K562 (cell line): ENCODE data around the gene PCK1. TPM values are rescaled to one million over a fixed set of nuclear protein-coding genes. Genes with fewer than 3 reads are reported as not detected.

Source experiments
- ATAC-seq: fragments of 200-7000 bp; cut with Tn5 transposase; 3 replicates; pipeline ENCODE4 v1.9.1; 2020; ENCODE audit warnings: moderate library complexity
- BruUV-seq: library from RNA; stranded (reverse); fragments of 400-500 nt; replicated peaks from 2 replicates; lab custom pipeline; 2021; lab: Mats Ljungman, UMichigan
- CTCF ChIA-PET: fragments of 300-600 bp; formaldehyde crosslinking; extraction: SDS; loops from one replicate; lab custom pipeline; 2021; ENCODE audit warnings: low intra/inter-chr PET ratio; lab: Yijun Ruan, JAX
- POLR2A ChIA-PET: fragments of 300-600, 350-650 bp; sonication (Branson Sonifier 250); formaldehyde crosslinking; extraction: SDS; loops from one replicate; lab custom pipeline; 2021; ENCODE audit warnings: antibody characterized with exemption, inconsistent platforms; lab: Yijun Ruan, JAX
- DNase-seq, 4 experiments: peaks; one replicate each; pipeline versions ENCODE4 v3.0.0 to v3.0.0-alpha.2; 2011 to 2018; ENCODE audit warnings: low spot score in 3 of 4, mixed read lengths in 3 of 4; ENCODE audit errors: extremely low read depth in 1 of 4
- FAIRE-seq: peaks from 2 replicates; lab custom pipeline; 2011; peaks lifted over from hg19 to GRCh38; lab: Jason Lieb, UNC
- H2AFZ ChIP-seq: 2 replicates; pipeline ENCODE4 v1.6.0; 2011; ENCODE audit warnings: low read depth, low read length, control low read depth, inconsistent platforms
- H3K27ac ChIP-seq: fragments of 200-600 bp; 3 replicates; pipeline ENCODE4 v1.8.0; 2011; ENCODE audit warnings: low read depth, mild to moderate bottlenecking, control low read depth, inconsistent platforms, low read length, moderate library complexity, mixed read lengths; ENCODE audit errors: extremely low read depth
- H3K27me3 ChIP-seq, 2 experiments: fragments of 300-600 bp in 1 of 2; 2 replicates in 1 of 2; 3 replicates in 1 of 2; pipeline versions ENCODE4 v1.6.0 to v1.8.0; 2011; ENCODE audit warnings: inconsistent platforms in 2 of 2, low read length in 2 of 2, mild to moderate bottlenecking in 1 of 2, mixed read lengths in 1 of 2, moderate library complexity in 1 of 2; ENCODE audit not compliant: control insufficient read depth in 2 of 2, insufficient read depth in 2 of 2
- H3K36me3 ChIP-seq: fragments of 300-600 bp; 3 replicates; pipeline ENCODE4 v1.8.0; 2011; ENCODE audit warnings: mild to moderate bottlenecking, low read length, inconsistent platforms; ENCODE audit not compliant: control insufficient read depth, insufficient read depth
- H3K4me1 ChIP-seq, 2 experiments: fragments of 200-600 bp in 1 of 2; replicated peaks in 1 of 2; 2 replicates in 1 of 2; 3 replicates in 1 of 2; pipeline versions ENCODE4 v1.5.1 to v1.8.0; 2011; ENCODE audit warnings: inconsistent platforms in 2 of 2, low read length in 2 of 2, mild to moderate bottlenecking in 1 of 2, mixed read lengths in 1 of 2, moderate library complexity in 1 of 2; ENCODE audit not compliant: control insufficient read depth in 2 of 2, insufficient read depth in 2 of 2
- H3K4me2 ChIP-seq: 2 replicates; pipeline ENCODE4 v1.6.1; 2011; ENCODE audit warnings: low read length, control low read depth, inconsistent platforms, mixed read lengths; ENCODE audit not compliant: insufficient read depth
- H3K4me3 ChIP-seq: fragments of 200-600 bp; sonication (generic), shearing (Covaris generic); 2 replicates; pipeline ENCODE4 v1.5.1; 2016; ENCODE audit warnings: control low read depth, inconsistent platforms
- H3K79me2 ChIP-seq: fragments of 200-600 bp; 3 replicates; pipeline ENCODE4 v1.8.0; 2011; ENCODE audit warnings: low read length, inconsistent platforms; ENCODE audit not compliant: control insufficient read depth, insufficient read depth
- H3K9ac ChIP-seq, 2 experiments: 2 replicates each; pipeline versions ENCODE4 v1.6.0 to v1.6.1; 2011; ENCODE audit warnings: low read depth in 2 of 2, low read length in 2 of 2, control low read depth in 1 of 2, inconsistent platforms in 1 of 2, mild to moderate bottlenecking in 1 of 2, mixed read lengths in 1 of 2; ENCODE audit not compliant: insufficient read depth in 1 of 2
- H3K9me1 ChIP-seq: one replicate; pipeline ENCODE4 v1.6.0; 2011; ENCODE audit warnings: inconsistent platforms, mild to moderate bottlenecking, low read length, moderate library complexity; ENCODE audit not compliant: control insufficient read depth, insufficient read depth
- H3K9me3 ChIP-seq: replicated peaks from 2 replicates; pipeline ENCODE4 v1.5.1; 2011; ENCODE audit warnings: low read depth, low read length, inconsistent platforms; ENCODE audit not compliant: control insufficient read depth, insufficient read depth
- H4K20me1 ChIP-seq: replicated peaks from 2 replicates; pipeline ENCODE4 v1.6.1; 2011; ENCODE audit warnings: low read length, inconsistent platforms, mixed read lengths; ENCODE audit not compliant: control insufficient read depth, insufficient read depth
- CSDE1 ChIP-seq, 2 experiments: fragments of 450-650 bp; IDR thresholded peaks; 2 replicates each; pipeline ENCODE4 v1.6.1; 2016; ENCODE audit warnings: mild to moderate bottlenecking in 1 of 2
- CTBP1 ChIP-seq: fragments of 450-650 bp; IDR thresholded peaks from 2 replicates; pipeline ENCODE4 v1.6.1; 2016; ENCODE audit warnings: borderline replicate concordance
- ERF ChIP-seq: fragments of 450-650 bp; formaldehyde crosslinking; IDR thresholded peaks from 2 replicates; pipeline ENCODE4 v1.4.0; 2020; ENCODE audit warnings: mild to moderate bottlenecking, mixed read lengths
- FOXA1 ChIP-seq: fragments of 450-650 bp; IDR thresholded peaks from 2 replicates; pipeline ENCODE4 v1.6.1; 2016; ENCODE audit warnings: mild to moderate bottlenecking, borderline replicate concordance
- GABPB2 ChIP-seq: fragments of 250-450 bp; sonication (Bioruptor Pico); conservative IDR thresholded peaks from 2 replicates; pipeline ENCODE4 v1.5.1; 2021; ENCODE audit warnings: mild to moderate bottlenecking
- LCOR ChIP-seq: sonication (generic); formaldehyde crosslinking; IDR thresholded peaks from 2 replicates; pipeline ENCODE4 v1.8.0; 2022; ENCODE audit warnings: mild to moderate bottlenecking, missing genetic modification reagents
- MIER1 ChIP-seq: fragments of 450-650 bp; IDR thresholded peaks from 2 replicates; pipeline ENCODE4 v1.6.1; 2016; ENCODE audit warnings: antibody characterized with exemption, mild to moderate bottlenecking, low read depth
- NR1H2 ChIP-seq: sonication (generic); formaldehyde crosslinking; IDR thresholded peaks from 2 replicates; pipeline ENCODE4 v1.4.0; 2020; ENCODE audit warnings: mild to moderate bottlenecking, missing genetic modification reagents
- ZMIZ1 ChIP-seq, 2 experiments: fragments of 150-350 bp in 1 of 2; IDR thresholded peaks; 2 replicates each; pipeline ENCODE4 v1.6.1; 2012 to 2016; ENCODE audit warnings: low read depth in 2 of 2, low read length in 2 of 2, mild to moderate bottlenecking in 1 of 2, moderate library complexity in 1 of 2
- WGBS: fragments of 100-300 bp; shearing (Covaris generic); methylation state at CpG from one replicate; pipeline ENCODE4 v1.1.6; 2016; ENCODE audit warnings: low coverage, mixed read lengths; ENCODE audit not compliant: insufficient coverage; ENCODE audit errors: missing lambda C conversion rate; 5-methylcytosine and 5-hydroxymethylcytosine counted together
- in situ Hi-C: fragments of 300-500 bp; cut with MboI; formaldehyde crosslinking; loops from 4 replicates; pipeline ENCODE4 v1.15.0; 2018; ENCODE audit warnings: inconsistent platforms, mixed read lengths
- intact Hi-C: fragments of 100-400 bp; cut with micrococcal nuclease; formaldehyde crosslinking; loops from 2 replicates; pipeline ENCODE4 v1.14.2; 2022
- polyA plus RNA-seq, 8 experiments: library from polyadenylated mRNA; depleted of rRNA in 4 of 8; stranded (reverse) in 5 of 8; unstranded in 3 of 8; fragments of >200 nt; fragmentation: Nextera tagmentation in 2 of 8; fragmentation: Illumina TruSeq in 1 of 8; extraction: Ambion mirVana in 2 of 8; extraction: Trizol in 1 of 8; gene quantifications; 2 replicates each; pipeline versions ENCODE4 v1.2.1 to v1.2.3, GENCODE V29; 2011 to 2014; ENCODE audit warnings: inconsistent platforms in 1 of 8, missing spikeins in 1 of 8
- total RNA-seq, 7 experiments: library from RNA; depleted of rRNA in 6 of 7; stranded (reverse); fragments of >200 nt in 6 of 7; fragmentation: Illumina TruSeq in 2 of 7; extraction: Trizol in 2 of 7; gene quantifications; 2 replicates each; pipeline versions ENCODE4 v1.2.1 to v1.2.3, GENCODE V29; 2011 to 2021; ENCODE audit warnings: low replicate concordance in 1 of 7

The PCK1 gene
- total and polyA plus RNA-seq, 9 of the 15 experiments (the other 6 are each of a cell fraction or from before 2014, with no cell fraction given) = 0.05 to 0.73 (median 0.15) TPM

DNA sequence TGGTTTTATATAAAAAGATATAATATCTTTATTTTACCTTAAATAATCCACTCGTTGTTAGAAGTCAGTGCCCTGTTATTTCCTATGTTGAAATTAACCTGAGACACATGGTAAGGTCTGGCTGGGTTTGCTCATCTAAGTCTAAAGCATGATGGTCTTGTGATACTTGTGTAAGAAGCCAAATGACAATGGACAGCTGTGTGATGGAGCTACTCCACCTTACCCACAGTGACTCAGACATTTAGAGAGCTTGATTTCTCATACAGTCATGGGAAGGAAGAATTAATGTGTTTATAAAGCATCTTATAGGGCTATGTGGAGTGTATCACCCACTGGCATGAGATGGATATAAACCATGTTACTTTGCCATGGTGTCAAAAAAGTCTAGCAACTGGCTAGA, 47.7 kb upstream of the PCK1 start:
- ATAC-seq (no peak), DNase-seq (no peak), FAIRE-seq (no peak)
- H3K9me1 ChIP-seq = no peaks in the 10 kb centered on the region
- peaks cover 96% of the 10 kb centered on the region for H3K36me3 ChIP-seq
- no peak overlapping the region for H3K4me3 ChIP-seq
- H3K9me3 ChIP-seq = no peaks in the 10 kb centered on the region
- H3K4me2 ChIP-seq = no peak overlapping the region
- in situ Hi-C loops = no loop called here
- no peaks in the 10 kb centered on the region for H3K27me3 ChIP-seq
- ChIA-PET CTCF (interaction anchor here (5.2 kb wide), 1 partner anchor 81 kb away, joined by 82 read pairs; no protein-coding TSS in a partner anchor), POLR2A (no interaction called here)
- TF ChIP-seq MIER1 (no peak), GABPB2 (CRISPR knock-in tag) (no peak), ERF (CRISPR knock-in tag) (no peak), ZMIZ1 (IDR thresholded peaks at IDR 0.05; ENCODE audit: low read depth in 2 of 2, low read length in 2 of 2) (no peak), CTBP1 (no peak), LCOR (no peak), NR1H2 (CRISPR knock-in tag) (no peak), CSDE1 (IDR thresholded peaks at IDR 0.05) (no peak), FOXA1 (no peak)
- H4K20me1 ChIP-seq = no peaks in the 10 kb centered on the region; the same call in 1 of the 2 replicates
- 56% methylated on average over 1 of the region's 1 CpG for WGBS
- intact Hi-C loops = no loop called here
- no peaks in the 10 kb centered on the region for H3K4me1 ChIP-seq
- H3K9ac ChIP-seq = no peak overlapping the region
- H3K79me2 ChIP-seq = no peaks in the 10 kb centered on the region
- H2AFZ ChIP-seq = no peak overlapping the region
- H3K27ac ChIP-seq = no peak overlapping the region
- no TSS peak for BruUV-seq
